LoVo (cell line): Measurements from ENCODE around the gene PCYOX1L.

Experiments
- DNase-seq: peaks from one replicate; pipeline ENCODE4 v3.0.0-alpha.2; 2016; ENCODE audit warnings: low spot score

The PCYOX1L gene

DNA sequence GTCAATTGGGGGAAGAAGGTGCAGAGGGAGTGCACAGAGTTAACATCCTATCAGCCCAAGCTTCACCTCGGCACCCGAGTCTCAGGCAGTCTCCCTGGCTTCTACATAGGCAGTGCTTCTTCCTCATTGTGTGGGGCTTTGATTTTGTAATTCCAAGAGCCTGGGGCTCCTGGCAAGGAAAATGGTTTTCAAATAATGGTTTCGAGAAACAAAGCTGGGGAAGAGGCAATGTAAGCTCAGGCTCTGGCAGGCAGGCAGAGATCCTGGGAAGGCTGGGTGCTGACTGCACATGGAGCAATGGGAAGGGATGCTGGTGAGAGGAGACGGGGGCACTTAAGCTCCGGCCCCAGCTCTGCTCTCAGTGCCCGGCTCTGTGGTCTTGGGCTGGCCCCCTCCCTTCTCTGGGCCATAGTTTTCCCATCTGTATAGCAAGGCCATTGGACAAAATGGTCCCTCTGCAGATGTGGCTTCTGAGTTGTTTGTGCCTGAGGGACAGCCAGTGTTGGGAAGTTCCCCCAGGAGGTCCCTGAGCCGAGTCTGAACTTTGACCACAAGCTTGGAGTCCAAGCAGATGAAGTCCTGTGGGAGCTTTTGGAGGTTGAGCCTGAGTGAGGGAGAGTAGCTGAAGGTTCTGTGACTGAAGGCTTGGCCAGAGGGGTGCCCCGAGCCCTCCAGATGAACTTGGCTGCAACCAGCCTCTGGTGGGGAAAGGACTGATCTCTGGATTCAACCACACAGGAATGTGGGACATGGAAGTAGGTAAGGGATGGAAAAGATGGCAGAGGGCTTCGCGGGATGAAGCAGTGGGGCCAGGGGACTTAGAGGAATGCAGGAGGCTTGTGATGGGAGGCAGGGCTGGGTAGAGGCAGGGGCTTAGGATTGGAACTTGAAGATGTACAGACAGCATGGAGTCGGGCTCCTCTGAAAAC is 49.7 kb downstream of the PCYOX1L start:
- DNase-seq, result no peak

GRCh38 chr5:149408252-149409099 is 50.6 kb downstream of the PCYOX1L start:
- no peak for DNase-seq

GRCh38 chr5:149409268-149409948 is 51.6 kb downstream of the PCYOX1L start:
- no peak for DNase-seq

DNA sequence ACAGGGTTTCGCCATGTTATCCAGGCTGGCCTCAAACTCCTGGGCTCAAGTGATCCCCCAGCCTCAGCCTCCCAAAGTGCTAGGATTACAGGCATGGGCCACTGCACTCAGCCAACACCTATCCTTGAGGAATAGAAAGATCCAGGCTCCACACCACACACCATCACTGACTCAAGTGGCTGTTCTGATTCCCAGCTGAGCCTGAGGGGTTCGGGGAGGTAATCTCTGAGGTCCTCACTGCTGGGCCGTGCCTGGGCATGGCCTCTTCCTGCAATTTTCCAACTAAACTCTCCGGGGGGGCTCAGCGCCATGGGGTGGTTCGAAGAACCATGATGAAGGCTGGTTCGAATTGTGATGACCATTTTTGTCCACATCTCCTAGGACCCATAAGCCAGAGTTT is 52.2 kb downstream of the PCYOX1L start:
- no peak for DNase-seq

DNA sequence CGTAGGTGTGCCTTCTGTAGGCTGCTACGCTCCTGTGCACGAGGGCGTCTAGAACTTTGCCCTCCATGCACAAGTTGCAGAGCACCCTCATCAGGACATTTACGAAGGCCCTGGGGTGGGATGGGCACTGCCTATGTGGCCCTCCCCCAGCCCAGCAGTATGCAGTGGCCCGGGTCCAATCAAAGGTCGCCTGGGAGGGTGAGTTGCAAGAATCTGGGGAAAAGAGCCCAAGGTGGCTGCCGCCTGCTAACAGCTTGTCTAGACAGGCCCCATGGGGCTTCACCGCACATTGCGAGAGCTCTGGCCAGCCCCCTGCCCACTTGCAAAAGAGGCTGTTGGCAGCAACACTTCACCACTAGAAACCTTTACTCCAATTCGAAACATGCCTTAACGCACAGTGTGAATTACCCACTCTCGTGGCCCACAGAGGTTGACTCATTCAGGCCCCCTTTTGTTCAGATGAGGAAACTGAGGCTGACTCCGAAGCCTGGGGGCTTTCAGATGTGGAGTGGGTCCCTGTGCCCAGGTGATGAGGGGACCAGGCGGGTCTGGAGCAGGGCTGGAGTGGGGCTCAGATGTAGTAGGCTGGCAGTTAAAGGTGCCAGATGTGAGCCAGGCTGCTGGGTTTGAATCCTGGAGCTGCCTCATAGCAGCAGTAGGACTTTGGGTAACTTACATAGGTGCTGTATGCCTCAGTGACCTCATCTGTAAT is 53.0 kb downstream of the PCYOX1L start:
- no peak for DNase-seq

DNA sequence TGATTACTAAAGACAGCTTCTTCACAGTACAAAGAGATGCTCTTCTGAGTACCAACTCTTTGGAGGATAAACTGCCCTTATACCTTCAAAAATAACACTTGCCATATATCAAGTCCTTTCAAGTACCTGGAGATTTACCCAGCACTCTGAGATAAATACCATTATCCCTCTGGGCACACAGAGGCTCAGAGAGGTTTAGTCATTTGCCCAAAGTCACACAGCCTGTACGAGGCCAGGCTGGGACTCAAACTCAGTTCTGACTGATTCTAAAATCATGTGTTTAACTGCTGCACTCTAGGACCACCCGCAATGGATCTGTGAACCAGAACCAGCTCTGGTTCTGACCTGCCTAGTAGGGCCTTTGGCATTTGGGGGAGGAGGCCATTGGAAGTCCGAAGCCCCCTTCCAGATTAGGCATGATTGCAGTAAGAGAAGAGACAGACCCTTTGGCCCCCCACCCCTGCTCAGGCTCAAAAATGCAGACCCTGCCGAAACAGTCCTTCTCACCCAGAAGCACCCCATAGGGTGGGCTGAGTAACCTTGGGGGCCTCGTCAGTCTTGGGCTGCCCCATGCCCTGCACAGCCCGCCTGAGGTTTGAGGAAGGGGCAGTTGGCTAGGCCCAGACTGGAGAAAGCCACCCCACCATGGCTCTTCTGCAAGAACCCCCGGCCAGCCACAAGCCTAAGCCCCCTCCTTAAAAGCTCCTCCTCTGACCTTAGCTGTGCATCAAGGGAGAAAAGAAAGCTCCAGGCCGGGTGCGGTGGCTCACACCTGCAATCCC is 54.1 kb downstream of the PCYOX1L start:
- no peak for DNase-seq

GRCh38 chr5:149412783-149413476 is 55.1 kb downstream of the PCYOX1L start:
- no peak for DNase-seq

GRCh38 chr5:149413477-149414210 is 55.8 kb downstream of the PCYOX1L start:
- no peak for DNase-seq

- no peak for DNase-seq
Measured at GRCh38 chr5:149414405-149415065, 56.7 kb downstream of the PCYOX1L start.

DNA sequence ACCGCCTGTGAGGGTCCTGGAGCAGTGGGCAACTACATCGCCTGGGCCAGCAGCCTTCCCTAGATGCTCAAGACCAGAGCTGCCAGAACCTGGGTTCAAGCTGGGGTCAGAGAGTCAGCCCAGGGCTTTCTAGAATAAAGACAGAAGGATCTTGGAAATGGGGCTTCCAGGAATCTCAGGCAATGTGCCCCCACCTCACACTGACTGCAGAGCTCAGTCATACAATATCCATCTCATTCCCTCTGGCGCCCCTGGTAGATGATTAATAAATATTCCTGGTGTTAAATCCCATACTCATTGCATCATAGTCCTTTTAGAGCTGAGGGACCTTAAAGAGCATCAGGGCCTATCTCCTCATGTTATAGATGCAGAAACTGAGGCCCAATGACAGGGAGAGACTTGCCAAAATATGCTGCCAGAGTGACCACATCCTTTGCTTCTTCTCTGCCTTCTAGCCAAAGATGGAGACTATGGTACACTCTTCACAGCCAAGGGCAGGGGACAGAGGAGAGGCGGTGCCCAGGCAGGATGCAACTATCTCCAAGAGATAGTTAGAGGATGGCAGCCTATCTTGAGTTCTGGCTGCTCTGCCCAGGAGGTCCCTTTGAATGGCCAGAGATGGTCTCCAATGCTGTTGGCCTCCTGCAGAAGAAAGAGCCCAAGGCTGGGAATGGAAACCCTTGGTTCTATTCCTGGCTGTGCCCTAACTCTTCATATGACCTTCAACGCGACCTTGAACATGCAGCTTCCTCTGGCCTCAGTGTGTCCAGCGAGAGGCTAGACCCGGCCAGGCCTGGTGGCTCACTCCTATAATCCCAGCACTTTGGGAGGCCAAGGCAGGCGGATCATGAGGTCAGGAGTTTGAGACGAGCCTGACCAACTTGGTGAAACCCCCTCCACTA is 57.5 kb downstream of the PCYOX1L start:
- no peak for DNase-seq

GRCh38 chr5:149416987-149417710 is 59.3 kb downstream of the PCYOX1L start:
- DNase-seq, result no peak

DNA sequence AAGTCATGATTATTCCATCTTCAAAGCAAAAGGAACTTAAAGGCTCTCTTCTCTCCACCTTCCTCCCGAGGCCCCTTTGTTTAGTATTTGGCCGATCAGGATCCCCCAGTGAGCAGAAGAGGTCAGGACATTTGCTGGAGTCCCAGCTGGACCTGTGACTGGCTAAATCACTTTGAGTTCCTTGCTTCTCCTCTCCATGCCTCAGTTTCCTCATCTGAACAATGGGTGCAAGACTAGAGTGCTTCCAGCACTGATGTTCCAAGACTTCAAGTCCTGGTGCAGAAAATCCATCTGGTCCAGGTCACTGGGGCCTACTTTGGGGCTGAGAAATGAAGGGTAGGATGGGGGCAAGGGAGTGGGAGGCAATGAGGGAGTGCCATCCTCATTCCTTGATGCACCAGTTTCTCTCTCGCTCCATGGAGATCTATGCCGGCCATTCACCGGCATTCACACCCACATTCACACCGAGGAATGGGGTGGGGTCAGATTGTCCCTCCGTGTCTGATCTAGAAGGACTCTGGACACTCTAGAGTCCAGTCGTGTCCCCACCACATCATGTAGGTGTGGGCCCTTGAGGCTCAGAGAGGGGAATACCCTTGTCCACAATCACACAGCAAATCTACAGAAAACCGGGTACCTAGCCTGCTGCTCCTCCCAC is 60.0 kb downstream of the PCYOX1L start:
- DNase-seq, result no peak

- DNase-seq, result no peak
Measured at GRCh38 chr5:149418910-149419531, 61.2 kb downstream of the PCYOX1L start.
